ENCODE results near the gene TWF2.

TWF2 gene

GRCh38 chr3:52186729-52187128, 52.2 kb downstream of the TWF2 start:
- Histone ChIP-seq H3K27me3 (ENCODE audit: control insufficient read depth, insufficient read depth, low read length) (no peaks in the 10 kb centered on the region), H3K36me3 (ENCODE audit: control insufficient read depth, insufficient read depth, low read length) (no peaks in the 10 kb centered on the region), H3K4me1 (ENCODE audit: control insufficient read depth, insufficient read depth, low read length) (no peaks in the 10 kb centered on the region), H3K27ac (ENCODE audit: low read depth, low read length) (no peak overlapping the region), H3K4me3 (ENCODE audit: low read length) (no peak overlapping the region), H3K9ac (ENCODE audit: low read length) (no peak overlapping the region)

- H3K27ac ChIP-seq (ENCODE audit: low read depth, low read length), result no peak overlapping the region
- H3K27me3 ChIP-seq (ENCODE audit: control insufficient read depth, insufficient read depth, low read length), result no peaks in the 10 kb centered on the region
- H3K36me3 ChIP-seq (ENCODE audit: control insufficient read depth, insufficient read depth, low read length), result no peaks in the 10 kb centered on the region
- H3K4me3 ChIP-seq (ENCODE audit: low read length), result no peak overlapping the region
- H3K9ac ChIP-seq (ENCODE audit: low read length), result no peak overlapping the region
- no peaks in the 10 kb centered on the region for H3K4me1 ChIP-seq (ENCODE audit: control insufficient read depth, insufficient read depth, low read length)
Measured at GRCh38 chr3:52185837-52186236, 53.1 kb downstream of the TWF2 start.

GRCh38 chr3:52185311-52185710, 53.6 kb downstream of the TWF2 start:
- H3K27ac ChIP-seq (ENCODE audit: low read depth, low read length), result no peak overlapping the region
- H3K4me1 ChIP-seq (ENCODE audit: control insufficient read depth, insufficient read depth, low read length), result no peaks in the 10 kb centered on the region
- H3K36me3 ChIP-seq (ENCODE audit: control insufficient read depth, insufficient read depth, low read length), result no peaks in the 10 kb centered on the region
- no peaks in the 10 kb centered on the region for H3K27me3 ChIP-seq (ENCODE audit: control insufficient read depth, insufficient read depth, low read length)
- H3K4me3 ChIP-seq (ENCODE audit: low read length), result no peak overlapping the region
- H3K9ac ChIP-seq (ENCODE audit: low read length), result no peak overlapping the region

GRCh38 chr3:52184690-52185089, 54.3 kb downstream of the TWF2 start:
- no peak overlapping the region for H3K4me3 ChIP-seq (ENCODE audit: low read length)
- no peak overlapping the region for H3K27ac ChIP-seq (ENCODE audit: low read depth, low read length)
- H3K27me3 ChIP-seq (ENCODE audit: control insufficient read depth, insufficient read depth, low read length), result no peaks in the 10 kb centered on the region
- no peak overlapping the region for H3K9ac ChIP-seq (ENCODE audit: low read length)
- H3K4me1 ChIP-seq (ENCODE audit: control insufficient read depth, insufficient read depth, low read length), result no peaks in the 10 kb centered on the region
- H3K36me3 ChIP-seq (ENCODE audit: control insufficient read depth, insufficient read depth, low read length), result no peaks in the 10 kb centered on the region

GRCh38 chr3:52183786-52184445, 55.0 kb downstream of the TWF2 start:
- no peaks in the 10 kb centered on the region for H3K36me3 ChIP-seq (ENCODE audit: control insufficient read depth, insufficient read depth, low read length)
- no peaks in the 10 kb centered on the region for H3K4me1 ChIP-seq (ENCODE audit: control insufficient read depth, insufficient read depth, low read length)
- no peak overlapping the region for H3K27ac ChIP-seq (ENCODE audit: low read depth, low read length)
- H3K27me3 ChIP-seq (ENCODE audit: control insufficient read depth, insufficient read depth, low read length), result no peaks in the 10 kb centered on the region
- H3K9ac ChIP-seq (ENCODE audit: low read length), result no peak overlapping the region
- no peak overlapping the region for H3K4me3 ChIP-seq (ENCODE audit: low read length)

GRCh38 chr3:52182691-52183090, 56.3 kb downstream of the TWF2 start:
- no peak overlapping the region for H3K4me3 ChIP-seq (ENCODE audit: low read length)
- no peaks in the 10 kb centered on the region for H3K27me3 ChIP-seq (ENCODE audit: control insufficient read depth, insufficient read depth, low read length)
- no peak overlapping the region for H3K27ac ChIP-seq (ENCODE audit: low read depth, low read length)
- no peaks in the 10 kb centered on the region for H3K36me3 ChIP-seq (ENCODE audit: control insufficient read depth, insufficient read depth, low read length)
- H3K4me1 ChIP-seq (ENCODE audit: control insufficient read depth, insufficient read depth, low read length), result no peaks in the 10 kb centered on the region
- no peak overlapping the region for H3K9ac ChIP-seq (ENCODE audit: low read length)

GRCh38 chr3:52182196-52182595, 56.8 kb downstream of the TWF2 start:
- Histone ChIP-seq H3K9ac (ENCODE audit: low read length) (no peak overlapping the region), H3K27ac (ENCODE audit: low read depth, low read length) (no peak overlapping the region), H3K4me1 (ENCODE audit: control insufficient read depth, insufficient read depth, low read length) (no peaks in the 10 kb centered on the region), H3K27me3 (ENCODE audit: control insufficient read depth, insufficient read depth, low read length) (no peaks in the 10 kb centered on the region), H3K4me3 (ENCODE audit: low read length) (no peak overlapping the region), H3K36me3 (ENCODE audit: control insufficient read depth, insufficient read depth, low read length) (no peaks in the 10 kb centered on the region)

- no peaks in the 10 kb centered on the region for H3K4me1 ChIP-seq (ENCODE audit: control insufficient read depth, insufficient read depth, low read length)
- no peak overlapping the region for H3K4me3 ChIP-seq (ENCODE audit: low read length)
- no peak overlapping the region for H3K27ac ChIP-seq (ENCODE audit: low read depth, low read length)
- H3K9ac ChIP-seq (ENCODE audit: low read length), result no peak overlapping the region
- no peaks in the 10 kb centered on the region for H3K36me3 ChIP-seq (ENCODE audit: control insufficient read depth, insufficient read depth, low read length)
- no peaks in the 10 kb centered on the region for H3K27me3 ChIP-seq (ENCODE audit: control insufficient read depth, insufficient read depth, low read length)
Measured at GRCh38 chr3:52181543-52181942, 57.4 kb downstream of the TWF2 start.

Data from rectal smooth muscle tissue (tissue), 1 donor.